GM18907 (cell line): Measurements from ENCODE around the gene PSMG4.

Experiments
- ATAC-seq: cut with Tn5 transposase; IDR thresholded peaks from one replicate; pipeline ENCODE4 v1.9.1; 2021; ENCODE audit warnings: mild to moderate bottlenecking, moderate library complexity; ENCODE audit not compliant: unreplicated experiment

The PSMG4 gene, protein sequence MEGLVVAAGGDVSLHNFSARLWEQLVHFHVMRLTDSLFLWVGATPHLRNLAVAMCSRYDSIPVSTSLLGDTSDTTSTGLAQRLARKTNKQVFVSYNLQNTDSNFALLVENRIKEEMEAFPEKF

GRCh38 chr6:3258720-3259490 is at the start of gene PSMG4:
Gene PSMG4 (plus strand): TSS chr6:3258947. CDS start chr6:3259023, 76 bp downstream.
- peak; percentile 83 for ATAC-seq

- ATAC-seq: peak; percentile 72
Measured at GRCh38 chr6:3209114-3210023, 49.4 kb upstream of the PSMG4 start.

GRCh38 chr6:3210024-3210610 is 48.6 kb upstream of the PSMG4 start:
- ATAC-seq: peak; percentile 28

- no peak for ATAC-seq
Measured at GRCh38 chr6:3211681-3212080, 47.1 kb upstream of the PSMG4 start.

DNA sequence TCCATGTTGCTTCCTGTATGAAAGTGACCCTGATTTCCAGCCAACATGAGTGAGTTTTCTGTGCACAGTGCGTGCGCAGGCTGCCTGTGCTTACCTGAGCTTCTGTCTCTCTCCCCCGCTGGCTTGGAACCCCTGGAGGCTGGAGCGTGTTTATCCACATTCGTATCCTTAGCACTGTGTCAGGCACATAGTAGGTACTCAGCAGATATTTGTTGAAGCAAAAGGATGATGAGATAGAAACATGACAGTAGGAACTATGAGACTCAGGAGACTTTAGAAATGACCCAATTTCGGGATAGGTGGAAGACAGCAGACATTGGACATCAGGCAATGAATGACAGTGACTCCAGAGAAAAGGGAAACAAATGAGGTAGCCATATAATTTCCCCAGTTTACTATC is 46.5 kb upstream of the PSMG4 start:
- ATAC-seq: no peak

- ATAC-seq: no peak
Measured at GRCh38 chr6:3213334-3213695, 45.4 kb upstream of the PSMG4 start.

- no peak for ATAC-seq
Measured at GRCh38 chr6:3214898-3215297, 43.8 kb upstream of the PSMG4 start.

DNA sequence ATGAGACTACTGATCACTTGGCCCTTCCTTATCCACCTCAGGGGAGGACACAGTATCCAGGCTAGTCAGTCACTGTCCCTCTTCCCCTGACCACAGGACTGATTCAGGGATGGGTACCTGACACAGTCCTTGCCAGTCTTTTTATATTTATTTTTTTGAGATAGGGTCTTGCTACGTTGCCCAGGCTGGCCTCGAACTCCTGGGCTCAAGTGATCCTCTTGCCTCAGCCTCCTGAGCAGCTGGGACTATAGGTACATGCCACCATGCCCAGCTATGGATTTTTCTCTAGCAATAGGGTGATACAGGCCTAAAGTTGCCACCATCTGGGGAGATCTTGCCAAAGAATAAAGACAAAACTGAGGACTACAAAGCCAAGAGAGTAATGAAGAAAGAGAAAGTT is 41.5 kb upstream of the PSMG4 start:
- no peak for ATAC-seq

DNA sequence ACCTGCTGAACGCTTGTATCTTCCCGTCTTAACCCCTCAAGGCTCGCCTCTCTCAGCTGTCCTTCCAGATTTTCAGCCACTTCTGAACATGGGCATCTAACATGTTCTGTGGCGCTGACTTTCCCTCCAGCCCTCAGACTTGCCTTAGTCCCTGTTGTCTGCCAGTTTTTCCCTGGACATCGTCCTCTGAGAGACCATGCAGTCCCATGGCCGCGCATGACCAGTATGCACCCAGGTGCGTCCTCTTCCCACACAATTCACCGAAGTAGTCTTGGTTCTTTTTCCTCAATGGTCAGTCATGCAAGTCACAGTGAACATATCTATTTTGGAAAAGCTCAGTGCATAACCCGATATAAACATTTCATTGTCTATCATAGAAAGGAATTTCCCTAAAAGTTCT is 40.5 kb upstream of the PSMG4 start:
- no peak for ATAC-seq

- ATAC-seq: no peak
Measured at GRCh38 chr6:3220366-3220765, 38.4 kb upstream of the PSMG4 start.

GRCh38 chr6:3221578-3221977 is 37.2 kb upstream of the PSMG4 start:
- ATAC-seq: no peak

DNA sequence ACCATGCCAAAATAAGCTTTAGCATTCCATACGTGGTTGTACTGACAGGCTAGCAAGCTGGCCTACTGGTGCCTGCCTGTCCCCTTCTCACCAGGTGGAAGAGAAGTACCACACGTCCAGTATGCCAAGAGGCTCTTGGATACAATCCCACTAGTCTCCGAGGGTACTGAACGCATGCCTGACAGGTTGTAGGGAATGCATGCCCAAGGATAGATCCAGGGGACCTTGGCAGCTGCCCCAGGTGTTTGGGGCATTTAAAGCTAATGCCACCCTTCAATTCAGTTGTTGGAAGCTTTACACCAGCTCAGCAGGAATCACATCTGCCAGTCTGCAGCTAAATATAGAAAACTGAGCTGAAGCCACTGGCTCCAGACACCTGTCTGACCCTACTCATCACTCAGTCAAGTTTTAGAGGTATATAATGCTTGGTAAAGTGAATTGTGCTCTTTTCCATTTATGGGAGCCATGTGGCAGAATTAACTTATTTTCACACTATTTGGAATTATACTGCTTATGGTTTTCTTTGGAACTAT is 36.2 kb upstream of the PSMG4 start:
- no peak for ATAC-seq

GRCh38 chr6:3226042-3226441 is 32.7 kb upstream of the PSMG4 start:
- ATAC-seq: no peak

DNA sequence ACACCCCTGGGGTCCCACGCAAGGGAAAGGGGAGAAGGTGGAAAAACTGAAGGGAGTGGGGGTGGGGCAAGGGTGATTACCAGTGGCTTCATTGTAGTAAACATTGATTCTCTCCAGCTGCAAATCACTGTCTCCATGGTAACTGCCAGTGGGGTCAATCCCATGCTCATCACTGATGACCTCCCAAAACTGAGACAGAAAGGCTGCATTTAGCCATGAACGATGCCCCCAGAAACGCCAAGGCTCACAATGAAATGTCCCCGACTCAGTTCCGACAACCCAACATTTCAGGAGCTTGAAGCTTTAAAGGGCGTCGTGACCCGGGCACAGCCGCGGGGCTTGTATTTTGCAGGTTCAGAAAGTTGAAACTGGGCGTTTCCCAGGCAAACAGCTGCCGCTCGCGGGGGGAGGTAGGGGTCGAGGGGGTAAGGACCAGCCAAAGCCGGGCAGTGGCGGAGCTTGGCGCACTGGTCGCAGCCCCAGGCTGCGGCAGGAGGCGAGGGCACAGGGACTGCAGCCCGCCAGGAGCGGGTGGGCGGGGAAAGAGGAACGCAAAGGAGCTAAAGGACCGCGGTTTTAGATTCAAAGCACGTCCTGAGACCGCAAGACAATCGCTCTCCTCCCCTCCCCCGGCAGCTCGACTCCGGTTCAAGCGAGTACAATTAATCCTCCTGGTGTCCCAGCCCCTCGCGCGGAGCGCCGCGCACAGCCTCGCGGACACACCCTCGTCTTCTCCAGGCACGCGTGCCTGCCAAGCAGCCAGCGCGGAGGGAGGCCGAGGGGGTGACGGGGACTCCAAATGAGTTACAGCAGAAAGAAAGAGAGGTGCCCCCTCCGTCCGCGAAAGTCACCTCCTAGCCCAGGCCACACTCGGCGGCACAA is 32.0 kb upstream of the PSMG4 start:
- ATAC-seq: no peak

DNA sequence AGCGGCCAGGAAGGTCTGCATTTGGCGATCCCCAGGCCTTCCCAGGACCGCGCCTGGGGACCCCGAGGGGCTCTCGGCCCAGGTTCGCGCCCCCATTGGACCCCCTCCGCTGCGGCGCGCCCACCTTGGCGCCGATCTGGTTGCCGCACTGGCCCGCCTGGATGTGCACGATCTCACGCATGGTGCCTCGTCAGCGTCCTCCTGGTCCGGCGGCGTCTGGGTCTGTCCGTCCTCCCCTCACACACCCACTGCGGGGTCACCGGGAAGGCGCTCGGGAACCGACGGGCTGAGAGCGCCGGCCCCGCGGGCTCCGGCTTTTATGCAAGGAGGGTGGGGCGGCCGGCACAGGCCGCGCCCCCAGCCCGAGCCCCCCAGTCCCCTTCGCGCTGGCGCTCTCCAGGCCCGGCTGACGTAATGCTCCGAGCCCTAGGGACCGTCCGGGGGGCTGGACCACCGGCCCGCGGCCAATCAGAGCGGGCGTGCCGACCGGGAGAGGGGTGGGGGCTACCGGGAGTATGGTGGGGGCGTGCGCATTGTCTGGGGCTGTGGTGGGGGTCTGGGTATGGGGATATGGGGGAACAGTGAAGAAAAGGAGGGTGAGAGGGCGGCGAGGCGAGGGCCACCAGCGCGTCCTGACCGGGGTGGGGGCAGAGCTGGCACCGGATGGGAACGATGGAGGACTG is 31.2 kb upstream of the PSMG4 start, which contains the start of gene TUBB2B:
TUBB2B (minus strand) TSS at position 291 of the 683 bp plus-strand sequence; CDS start at position 181, 110 bp downstream.
- ATAC-seq: no peak

DNA sequence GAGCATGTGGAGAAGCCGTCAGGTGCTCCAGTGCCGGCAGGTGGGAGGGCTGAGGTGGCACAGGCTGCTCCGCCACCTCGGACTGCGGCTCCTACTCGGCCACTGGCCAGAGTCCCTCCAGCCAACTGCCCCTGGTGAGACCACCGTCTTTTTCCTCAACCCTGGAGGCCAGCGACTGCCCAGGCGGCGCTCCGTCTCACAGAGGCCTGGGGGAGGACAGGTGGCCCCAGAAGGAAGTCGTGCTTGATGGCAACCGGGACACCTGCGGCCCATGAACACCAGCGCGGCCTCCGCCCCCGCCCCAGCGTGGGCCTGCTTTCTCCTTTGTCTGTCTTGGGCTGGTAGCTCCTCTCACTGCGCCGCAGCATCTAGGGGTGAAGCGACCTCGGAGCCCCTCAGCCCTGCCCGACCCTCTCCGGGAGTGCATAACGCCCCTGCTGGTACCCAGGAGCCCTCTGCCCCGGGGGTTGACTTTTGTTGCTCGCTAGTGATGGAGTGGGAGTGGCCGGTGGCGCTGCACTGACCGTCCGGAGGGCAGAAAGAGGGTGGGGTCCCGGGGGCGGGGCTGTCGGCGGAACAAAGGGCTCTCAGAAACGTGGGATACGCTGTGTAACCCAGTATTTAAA is 30.6 kb upstream of the PSMG4 start:
- no peak for ATAC-seq

DNA sequence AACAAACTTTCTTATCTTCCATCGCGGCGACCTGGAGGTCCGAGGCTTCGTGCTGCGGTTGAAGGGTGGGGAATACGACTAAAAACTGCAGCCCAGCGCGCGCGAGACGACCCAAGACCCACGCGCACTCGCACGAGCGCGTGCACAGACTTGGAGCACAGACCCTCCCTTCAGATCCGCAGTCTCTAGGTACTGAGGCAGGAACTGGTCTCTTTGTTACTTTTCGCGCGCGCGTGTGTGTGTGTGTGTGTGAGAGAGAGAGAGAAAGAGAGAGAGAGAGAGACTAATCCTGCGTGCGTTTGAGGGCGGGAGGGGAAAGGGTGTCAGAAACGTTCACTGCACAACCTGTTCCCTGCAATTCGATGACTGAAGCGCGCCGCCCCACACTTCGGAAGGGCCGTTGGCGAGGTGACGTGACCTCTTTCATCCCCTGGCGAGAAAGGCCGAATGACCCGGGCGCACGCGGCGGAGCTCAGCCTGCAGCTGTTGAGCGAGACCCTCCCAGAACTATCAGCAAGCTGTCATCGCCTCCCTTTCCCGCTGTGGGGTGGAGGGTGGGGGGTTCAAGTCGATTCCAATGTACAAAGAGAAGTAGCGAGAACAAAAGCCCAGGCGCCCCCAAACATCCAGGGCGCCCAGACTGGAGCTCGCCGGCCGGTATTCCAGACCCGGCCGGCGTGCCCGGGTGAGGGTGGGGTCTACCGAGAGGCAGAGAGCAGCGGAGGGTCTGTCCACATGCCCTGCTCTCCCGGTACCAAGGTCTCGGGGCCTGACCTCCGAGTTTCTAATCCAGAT is 29.8 kb upstream of the PSMG4 start:
- no peak for ATAC-seq

DNA sequence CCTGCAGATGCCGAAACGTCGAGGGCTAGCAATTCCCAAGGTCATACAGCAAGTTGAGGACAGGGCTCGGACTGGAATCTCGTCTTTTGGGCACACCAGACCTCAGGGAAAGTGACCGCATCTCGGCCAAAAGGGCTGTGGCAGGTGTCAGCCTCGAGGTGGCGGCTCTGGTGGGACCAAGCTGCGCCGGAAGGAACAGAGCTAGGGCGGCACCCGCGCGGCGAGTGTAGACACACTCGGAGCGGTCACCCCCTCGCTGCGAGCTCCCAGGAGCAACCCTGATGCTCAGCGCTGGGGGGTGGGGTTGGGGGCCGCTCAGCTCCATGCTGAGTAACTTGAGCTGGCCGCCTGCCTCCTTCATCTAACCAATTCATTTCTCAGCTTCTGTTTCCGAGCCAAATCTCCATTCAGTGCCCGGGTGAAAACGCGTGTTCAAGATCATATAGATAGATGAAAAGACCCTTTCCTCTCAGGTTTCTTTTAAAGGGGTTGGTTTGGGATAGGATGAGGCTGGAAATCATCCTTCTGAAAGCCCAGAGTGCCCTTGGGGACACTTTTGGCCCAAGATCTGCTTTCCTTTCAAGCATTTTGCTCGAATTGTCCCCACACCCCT is 29.1 kb upstream of the PSMG4 start:
- no peak for ATAC-seq
